GM12878 (cell line): ENCODE results near the gene SIX1.

ENCODE experiments used
- CTCF ChIP-seq, 3 experiments: IDR thresholded peaks in 2 of 3; conservative IDR thresholded peaks in 1 of 3; 2 replicates each; pipeline ENCODE4 v1.5.1; 2011; ENCODE audit warnings: low read depth in 3 of 3, low read length in 3 of 3, mild to moderate bottlenecking in 3 of 3, control low read depth in 2 of 3, moderate library complexity in 2 of 3, inconsistent platforms in 1 of 3, mixed read lengths in 1 of 3; ENCODE audit not compliant: control insufficient read depth in 2 of 3, insufficient read depth in 1 of 3; ENCODE audit errors: extremely low read depth in 1 of 3
- EP300 ChIP-seq, 2 experiments: fragments of 150-350 bp in 1 of 2; IDR thresholded peaks; 2 replicates each; pipeline ENCODE4 v1.6.1; 2011 to 2012; ENCODE audit warnings: low read depth in 2 of 2, low read length in 2 of 2, borderline replicate concordance in 1 of 2, improper control_type of control experiment in 1 of 2, inconsistent platforms in 1 of 2; ENCODE audit not compliant: control insufficient read depth in 1 of 2
- FOS ChIP-seq: IDR thresholded peaks from 3 replicates; pipeline ENCODE4 v1.6.1; 2011; ENCODE audit warnings: borderline replicate concordance; ENCODE audit not compliant: insufficient read length; ENCODE audit errors: extremely low read depth
- GABPA ChIP-seq: IDR thresholded peaks from 2 replicates; pipeline ENCODE4 v1.6.1; 2014; ENCODE audit warnings: antibody characterized with exemption, low read depth, mild to moderate bottlenecking, inconsistent platforms
- HDAC6 ChIP-seq: fragments of 200-600 bp; sonication (generic); IDR thresholded peaks from one replicate; pipeline ENCODE4 v1.8.0; 2017; ENCODE audit warnings: antibody characterized with exemption; ENCODE audit not compliant: unreplicated experiment
- IRF4 ChIP-seq: IDR thresholded peaks from 2 replicates; pipeline ENCODE4 v1.6.1; 2011; ENCODE audit warnings: low read depth, low read length
- POLR2A ChIP-seq: IDR thresholded peaks from 2 replicates; pipeline ENCODE4 v1.6.1; 2011; ENCODE audit warnings: low read depth, mild to moderate bottlenecking, low read length
- POLR2AphosphoS2 ChIP-seq: IDR thresholded peaks from 2 replicates; pipeline ENCODE4 v1.6.1; 2011; ENCODE audit warnings: low read depth, mild to moderate bottlenecking, low read length, improper control_type of control experiment, moderate library complexity
- SIX5 ChIP-seq: IDR thresholded peaks from 2 replicates; pipeline ENCODE4 v1.6.1; 2011; ENCODE audit warnings: mild to moderate bottlenecking, low read depth, low read length, moderate library complexity; ENCODE audit not compliant: severe bottlenecking
- TF ChIP-seq, protein P1 (sequence below): IDR thresholded peaks from 2 replicates; pipeline ENCODE4 v1.6.1; 2012; ENCODE audit warnings: mild to moderate bottlenecking, low read depth, low read length

- TF ChIP-seq CTCF (IDR thresholded peaks at IDR 0.05 in 2 of 3, conservative IDR thresholded peaks at IDR 0.05 in 1 of 3; ENCODE audit: control insufficient read depth in 2 of 3, extremely low read depth in 1 of 3, insufficient read depth in 1 of 3, low read depth in 3 of 3, low read length in 3 of 3) (no peak), SIX5 (no peak), POLR2AphosphoS2 (no peak), EP300 (IDR thresholded peaks at IDR 0.05; ENCODE audit: borderline replicate concordance in 1 of 2, control insufficient read depth in 1 of 2, low read depth in 2 of 2, low read length in 2 of 2) (no peak), FOS (no peak), IRF4 (no peak), POLR2A (no peak), HDAC6 (no peak), GABPA (no peak)
- TF ChIP-seq, protein P1, sequence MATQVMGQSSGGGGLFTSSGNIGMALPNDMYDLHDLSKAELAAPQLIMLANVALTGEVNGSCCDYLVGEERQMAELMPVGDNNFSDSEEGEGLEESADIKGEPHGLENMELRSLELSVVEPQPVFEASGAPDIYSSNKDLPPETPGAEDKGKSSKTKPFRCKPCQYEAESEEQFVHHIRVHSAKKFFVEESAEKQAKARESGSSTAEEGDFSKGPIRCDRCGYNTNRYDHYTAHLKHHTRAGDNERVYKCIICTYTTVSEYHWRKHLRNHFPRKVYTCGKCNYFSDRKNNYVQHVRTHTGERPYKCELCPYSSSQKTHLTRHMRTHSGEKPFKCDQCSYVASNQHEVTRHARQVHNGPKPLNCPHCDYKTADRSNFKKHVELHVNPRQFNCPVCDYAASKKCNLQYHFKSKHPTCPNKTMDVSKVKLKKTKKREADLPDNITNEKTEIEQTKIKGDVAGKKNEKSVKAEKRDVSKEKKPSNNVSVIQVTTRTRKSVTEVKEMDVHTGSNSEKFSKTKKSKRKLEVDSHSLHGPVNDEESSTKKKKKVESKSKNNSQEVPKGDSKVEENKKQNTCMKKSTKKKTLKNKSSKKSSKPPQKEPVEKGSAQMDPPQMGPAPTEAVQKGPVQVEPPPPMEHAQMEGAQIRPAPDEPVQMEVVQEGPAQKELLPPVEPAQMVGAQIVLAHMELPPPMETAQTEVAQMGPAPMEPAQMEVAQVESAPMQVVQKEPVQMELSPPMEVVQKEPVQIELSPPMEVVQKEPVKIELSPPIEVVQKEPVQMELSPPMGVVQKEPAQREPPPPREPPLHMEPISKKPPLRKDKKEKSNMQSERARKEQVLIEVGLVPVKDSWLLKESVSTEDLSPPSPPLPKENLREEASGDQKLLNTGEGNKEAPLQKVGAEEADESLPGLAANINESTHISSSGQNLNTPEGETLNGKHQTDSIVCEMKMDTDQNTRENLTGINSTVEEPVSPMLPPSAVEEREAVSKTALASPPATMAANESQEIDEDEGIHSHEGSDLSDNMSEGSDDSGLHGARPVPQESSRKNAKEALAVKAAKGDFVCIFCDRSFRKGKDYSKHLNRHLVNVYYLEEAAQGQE = no peak
These were observed 9.8 kb upstream of the SIX1 start for GRCh38 chr14:60658909-60659585.
